Breast epithelium (tissue), 4 donors: ENCODE data around the gene TMEM234. TPM values are rescaled to one million over a fixed set of nuclear protein-coding genes. Genes with fewer than 3 reads are reported as not detected.

ENCODE experiments used
- DNase-seq, 2 donors: peaks; one replicate each; pipeline ENCODE4 v3.0.0-alpha.2; 2019; ENCODE audit warnings: low spot score in 2 of 2
- H3K27ac ChIP-seq, 2 donors: fragments of 200-600 bp; sonication (generic) in 1 of 2; one replicate each; pipeline ENCODE4 v1.5.1; 2016 to 2019; ENCODE audit warnings: mild to moderate bottlenecking in 1 of 2
- H3K27me3 ChIP-seq, 2 donors: fragments of 200-600 bp; sonication (generic) in 1 of 2; one replicate each; pipeline versions ENCODE4 v1.5.1 to v1.6.0; 2017 to 2019; ENCODE audit warnings: control low read depth in 1 of 2, mild to moderate bottlenecking in 1 of 2
- H3K36me3 ChIP-seq: fragments of 200-600 bp; one replicate; pipeline ENCODE4 v1.5.1; 2019
- H3K4me1 ChIP-seq, 2 donors: fragments of 200-600 bp; sonication (generic); one replicate each; pipeline ENCODE4 v1.5.1; 2016 to 2019; ENCODE audit warnings: control low read depth in 1 of 2
- H3K4me3 ChIP-seq, 3 donors: fragments of 200-600 bp; sonication (generic); 1 replicate in 2 of 3; 2 replicates in 1 of 3; pipeline ENCODE4 v1.5.1; 2016 to 2019; ENCODE audit warnings: mild to moderate bottlenecking in 3 of 3, moderate library complexity in 2 of 3
- H3K9me3 ChIP-seq, 2 donors: fragments of 200-600 bp; sonication (generic) in 1 of 2; one replicate each; pipeline ENCODE4 v1.5.1; 2016 to 2019; ENCODE audit warnings: control low read depth in 1 of 2
- POLR2A ChIP-seq: fragments of 450-650 bp; IDR thresholded peaks from one replicate; pipeline ENCODE4 v1.6.1; 2016; ENCODE audit warnings: antibody characterized with exemption, mild to moderate bottlenecking, moderate library complexity
- POLR2AphosphoS5 ChIP-seq, 3 donors: sonication (generic); formaldehyde crosslinking; IDR thresholded peaks; one replicate each; pipeline ENCODE4 v1.6.1; 2017; ENCODE audit warnings: antibody characterized with exemption in 3 of 3
- intact Hi-C: fragments of 100-400 bp; cut with DNase I; formaldehyde crosslinking; loops from one replicate; pipeline ENCODE4 v1.15.1; 2023; ENCODE audit warnings: low total_unique reads
- total RNA-seq, 3 donors: library from RNA; depleted of rRNA; stranded (reverse); fragments of >200 nt; gene quantifications; one replicate each; pipeline ENCODE4 v1.1.0, GENCODE V29; 2016
- TF ChIP-seq, protein P1 (sequence below), 3 donors: fragments of 450-650 bp; IDR thresholded peaks; one replicate each; pipeline ENCODE4 v1.5.1; 2016 to 2017; ENCODE audit warnings: antibody characterized with exemption in 3 of 3, mild to moderate bottlenecking in 3 of 3, moderate library complexity in 3 of 3

TMEM234 gene
- total RNA-seq, 3 donors from 2014 or later, result 5.8 to 20.6 (median 13.4) TPM

DNA sequence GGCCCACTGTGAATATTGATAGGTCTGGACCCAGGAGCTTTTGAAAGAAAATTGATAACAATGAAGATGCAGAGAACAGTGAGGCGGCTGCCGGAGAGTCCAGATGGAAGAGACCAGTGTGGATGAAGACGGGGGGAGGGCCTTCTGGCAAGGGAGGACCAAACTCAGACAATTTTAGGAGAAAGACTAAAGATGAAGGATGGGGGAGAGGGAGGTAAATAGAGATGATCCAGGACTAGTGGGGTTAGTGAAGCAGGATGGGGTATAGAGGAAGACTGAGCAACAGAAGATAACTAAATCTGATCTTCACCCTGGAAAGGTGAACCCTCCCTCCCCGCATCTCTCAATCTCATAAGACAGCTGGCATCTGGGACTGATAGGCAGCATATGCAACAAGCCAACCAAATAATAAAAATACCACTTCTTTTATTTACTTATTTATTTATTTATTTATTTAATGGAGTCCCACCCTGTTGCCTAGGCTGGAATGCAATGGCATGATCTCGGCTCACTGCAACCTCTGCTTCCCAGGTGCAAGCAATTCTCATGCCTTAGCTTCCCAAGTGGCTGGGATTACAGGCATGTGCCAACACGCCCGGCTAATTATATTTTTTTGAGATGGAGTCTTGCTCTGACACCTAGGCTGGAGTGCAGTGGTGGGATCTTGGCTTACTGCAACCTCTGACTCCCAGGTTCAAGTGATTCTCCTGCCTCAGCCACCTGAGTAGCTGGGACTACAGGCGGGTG is 10.6 kb upstream of the TMEM234 start:
- intact Hi-C loops, result no loop called here
- Histone ChIP-seq H3K4me3 (no peak overlapping the region), H3K36me3 (peaks cover 12% of the 10 kb centered on the region), H3K27me3 (no peaks in the 10 kb centered on the region), H3K4me1 (no peaks in the 10 kb centered on the region), H3K27ac (no peak overlapping the region), H3K9me3 (no peaks in the 10 kb centered on the region)
- TF ChIP-seq, protein P1, sequence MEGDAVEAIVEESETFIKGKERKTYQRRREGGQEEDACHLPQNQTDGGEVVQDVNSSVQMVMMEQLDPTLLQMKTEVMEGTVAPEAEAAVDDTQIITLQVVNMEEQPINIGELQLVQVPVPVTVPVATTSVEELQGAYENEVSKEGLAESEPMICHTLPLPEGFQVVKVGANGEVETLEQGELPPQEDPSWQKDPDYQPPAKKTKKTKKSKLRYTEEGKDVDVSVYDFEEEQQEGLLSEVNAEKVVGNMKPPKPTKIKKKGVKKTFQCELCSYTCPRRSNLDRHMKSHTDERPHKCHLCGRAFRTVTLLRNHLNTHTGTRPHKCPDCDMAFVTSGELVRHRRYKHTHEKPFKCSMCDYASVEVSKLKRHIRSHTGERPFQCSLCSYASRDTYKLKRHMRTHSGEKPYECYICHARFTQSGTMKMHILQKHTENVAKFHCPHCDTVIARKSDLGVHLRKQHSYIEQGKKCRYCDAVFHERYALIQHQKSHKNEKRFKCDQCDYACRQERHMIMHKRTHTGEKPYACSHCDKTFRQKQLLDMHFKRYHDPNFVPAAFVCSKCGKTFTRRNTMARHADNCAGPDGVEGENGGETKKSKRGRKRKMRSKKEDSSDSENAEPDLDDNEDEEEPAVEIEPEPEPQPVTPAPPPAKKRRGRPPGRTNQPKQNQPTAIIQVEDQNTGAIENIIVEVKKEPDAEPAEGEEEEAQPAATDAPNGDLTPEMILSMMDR (IDR thresholded peaks at IDR 0.05), result no peak
- no peak for TF ChIP-seq POLR2A
- TF ChIP-seq POLR2AphosphoS5 (IDR thresholded peaks at IDR 0.05), result no peak
- no peak for DNase-seq

DNA sequence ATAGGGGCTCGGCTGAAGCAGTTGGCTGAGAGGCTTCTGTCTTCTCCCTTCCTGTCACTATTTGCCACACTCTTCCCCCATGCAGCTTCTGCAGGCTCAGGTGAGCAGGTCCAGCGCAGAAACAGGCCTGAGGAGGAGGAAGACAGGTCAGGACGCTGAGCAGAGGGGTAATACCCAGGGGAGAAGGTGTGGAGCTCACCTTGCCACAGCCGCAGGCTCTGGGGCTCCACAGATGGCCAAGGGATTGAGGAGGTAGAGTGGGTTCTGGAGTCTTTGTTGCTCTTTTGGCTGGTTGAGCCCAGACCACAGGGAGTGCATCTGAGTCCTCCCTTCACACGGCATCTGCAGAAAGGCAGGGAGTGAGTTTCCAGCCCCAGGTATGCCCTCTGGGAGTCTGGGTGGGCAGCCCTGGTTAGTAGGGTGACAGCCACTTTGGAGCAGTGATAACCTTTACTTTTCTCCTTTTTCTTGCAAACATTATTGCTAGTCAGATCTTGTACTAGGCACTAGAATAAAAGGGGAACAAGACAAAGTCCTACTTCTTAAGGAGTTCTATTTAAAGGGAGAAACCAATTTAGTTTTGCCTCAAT is 9.8 kb upstream of the TMEM234 start:
- no peak for DNase-seq
- no peak overlapping the region for H3K27ac ChIP-seq
- H3K4me1 ChIP-seq, result no peaks in the 10 kb centered on the region
- no peaks in the 10 kb centered on the region for H3K9me3 ChIP-seq
- TF ChIP-seq POLR2A (no peak), POLR2AphosphoS5 (IDR thresholded peaks at IDR 0.05) (no peak)
- TF ChIP-seq, protein P1 (IDR thresholded peaks at IDR 0.05), result no peak
- H3K4me3 ChIP-seq, result no peak overlapping the region
- intact Hi-C loops, result loop anchor here (2.0 kb wide), 1 partner anchor 57 kb away; no protein-coding TSS in a partner anchor
- peaks cover 12% of the 10 kb centered on the region for H3K36me3 ChIP-seq
- H3K27me3 ChIP-seq, result no peaks in the 10 kb centered on the region

DNA sequence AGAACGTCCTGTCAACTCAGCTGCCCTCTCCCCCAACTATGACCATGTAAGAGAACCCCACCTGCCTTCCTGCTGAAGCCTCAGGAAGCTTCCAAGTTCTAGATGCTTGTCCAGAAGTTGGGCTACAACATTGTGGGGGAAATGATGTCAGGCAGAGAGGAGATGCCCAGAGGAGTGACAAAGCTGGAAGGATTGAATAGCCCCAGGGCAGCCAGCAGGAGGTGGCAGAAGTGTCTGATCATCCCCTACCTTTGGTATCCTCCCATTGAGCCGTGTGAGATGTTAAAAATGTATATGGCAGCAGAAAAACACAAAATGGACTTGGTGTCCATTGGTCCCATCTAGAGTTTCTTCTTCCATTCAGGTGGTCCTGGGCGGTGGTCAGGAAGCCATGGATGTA is 6.6 kb upstream of the TMEM234 start:
- TF ChIP-seq, protein P1 (IDR thresholded peaks at IDR 0.05), result no peak
- TF ChIP-seq POLR2AphosphoS5 (IDR thresholded peaks at IDR 0.05) (no peak), POLR2A (no peak)
- Histone ChIP-seq H3K36me3 (peaks cover 12% of the 10 kb centered on the region), H3K4me3 (no peak overlapping the region), H3K27me3 (no peaks in the 10 kb centered on the region), H3K27ac (no peak overlapping the region), H3K9me3 (no peaks in the 10 kb centered on the region), H3K4me1 (peaks cover 2% of the 10 kb centered on the region in 2 donors)
- DNase-seq, result no peak
- intact Hi-C loops, result no loop called here

DNA sequence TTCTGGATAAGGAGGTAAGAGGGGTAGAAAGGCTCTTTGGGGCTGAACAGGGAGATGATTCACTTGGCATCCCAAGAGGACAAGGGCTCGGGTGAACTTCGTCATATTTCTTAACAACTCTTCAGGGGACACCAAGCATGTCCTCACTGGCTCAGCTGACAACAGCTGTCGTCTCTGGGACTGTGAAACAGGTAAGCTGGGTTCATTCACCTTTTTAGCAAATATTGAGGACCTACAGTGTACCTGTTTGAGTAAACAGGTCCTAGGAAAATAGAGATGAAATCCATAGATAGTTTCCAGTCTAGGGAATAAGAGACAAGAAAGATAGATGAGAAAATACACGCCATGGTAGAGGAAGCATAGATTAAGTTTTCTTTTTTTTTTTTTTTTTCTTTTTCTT is 2.1 kb upstream of the TMEM234 start:
- Histone ChIP-seq H3K4me3 (peak overlapping the region in 1 of 3 donors; percentile 15), H3K4me1 (peaks cover 10% of the 10 kb centered on the region in 2 donors), H3K9me3 (no peaks in the 10 kb centered on the region), H3K27me3 (no peaks in the 10 kb centered on the region), H3K36me3 (peaks cover 12% of the 10 kb centered on the region), H3K27ac (peak overlapping the region; percentile 97)
- intact Hi-C loops, result no loop called here
- DNase-seq, result no peak
- TF ChIP-seq, protein P1 (IDR thresholded peaks at IDR 0.05), result no peak
- no peak for TF ChIP-seq POLR2A
- no peak for TF ChIP-seq POLR2AphosphoS5 (IDR thresholded peaks at IDR 0.05)

DNA sequence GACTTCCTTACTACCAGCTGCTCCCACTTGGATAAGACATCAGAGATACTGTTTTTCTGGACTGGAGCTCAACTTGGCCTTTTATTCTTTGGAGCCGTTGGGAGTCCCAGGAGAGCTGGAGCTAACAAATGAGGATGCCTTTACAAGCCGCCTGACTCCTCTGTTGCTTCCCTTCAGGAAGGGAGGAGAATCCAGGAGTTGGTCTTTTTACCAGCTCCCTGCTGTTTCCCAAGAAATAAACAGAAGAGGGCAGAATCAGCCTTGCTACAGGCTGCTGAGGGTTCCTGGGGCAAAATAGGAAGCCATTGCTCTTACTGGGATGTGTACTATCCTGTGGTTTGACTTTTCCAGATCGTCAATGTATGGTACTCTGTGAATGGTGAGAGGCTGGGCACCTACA is 1.5 kb upstream of the TMEM234 start:
- no peak for DNase-seq
- TF ChIP-seq, protein P1 (IDR thresholded peaks at IDR 0.05), result no peak
- TF ChIP-seq POLR2A, result no peak
- no peak for TF ChIP-seq POLR2AphosphoS5 (IDR thresholded peaks at IDR 0.05)
- Histone ChIP-seq H3K4me3 (peak overlapping the region in 2 of 3 donors; percentile 66 to 92), H3K4me1 (peaks cover 10% of the 10 kb centered on the region in 2 donors), H3K27ac (peak overlapping the region; percentile 97), H3K36me3 (peaks cover 6% of the 10 kb centered on the region), H3K9me3 (no peaks in the 10 kb centered on the region), H3K27me3 (no peaks in the 10 kb centered on the region)
- intact Hi-C loops, result no loop called here
